HG03025 (cell line): Measurements from ENCODE around the gene ABCC1.

Experiments
- ATAC-seq: cut with Tn5 transposase; IDR thresholded peaks from one replicate; pipeline ENCODE4 v1.9.1; 2021; ENCODE audit warnings: mild to moderate bottlenecking, moderate library complexity; ENCODE audit not compliant: unreplicated experiment, low FRiP score

The ABCC1 gene

DNA sequence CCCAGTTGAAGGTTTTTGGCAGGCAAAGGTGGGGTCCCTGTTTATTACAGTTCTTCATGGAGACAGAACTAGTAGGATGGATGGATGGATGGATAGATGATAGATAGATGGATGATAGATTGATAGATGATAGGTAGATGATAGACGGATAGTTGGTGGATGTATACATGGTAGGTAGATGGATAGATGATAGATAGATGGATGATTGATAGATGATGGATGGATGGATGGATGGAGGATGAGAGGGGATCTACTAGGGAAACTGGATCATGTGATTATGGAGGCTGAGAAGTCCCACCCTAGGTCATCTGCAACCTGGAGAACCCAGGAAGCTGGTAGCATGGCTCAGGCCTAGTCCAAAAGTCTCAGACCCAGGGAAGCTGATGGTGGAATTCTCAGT is 88.6 kb downstream of the ABCC1 start:
- ATAC-seq, result no peak

DNA sequence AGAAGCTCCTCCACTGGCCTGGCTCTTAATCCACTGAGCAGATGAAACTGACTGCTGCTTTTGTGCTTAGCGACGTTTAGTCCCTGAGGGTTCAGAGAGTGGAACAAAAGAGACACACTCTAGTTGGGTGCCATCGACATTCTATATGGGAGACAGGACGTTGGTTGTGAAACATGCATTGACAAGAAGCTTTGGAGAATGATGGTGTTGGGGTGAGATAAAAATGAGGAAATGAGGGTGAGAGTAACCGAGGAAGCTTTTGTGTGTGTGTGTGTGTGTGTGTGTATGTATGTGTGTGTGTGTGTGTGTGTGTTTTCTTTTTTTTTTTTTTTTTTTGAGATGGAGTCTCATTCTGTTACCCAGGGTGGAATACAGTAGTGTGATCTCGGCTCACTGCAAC is 89.5 kb downstream of the ABCC1 start:
- no peak for ATAC-seq

DNA sequence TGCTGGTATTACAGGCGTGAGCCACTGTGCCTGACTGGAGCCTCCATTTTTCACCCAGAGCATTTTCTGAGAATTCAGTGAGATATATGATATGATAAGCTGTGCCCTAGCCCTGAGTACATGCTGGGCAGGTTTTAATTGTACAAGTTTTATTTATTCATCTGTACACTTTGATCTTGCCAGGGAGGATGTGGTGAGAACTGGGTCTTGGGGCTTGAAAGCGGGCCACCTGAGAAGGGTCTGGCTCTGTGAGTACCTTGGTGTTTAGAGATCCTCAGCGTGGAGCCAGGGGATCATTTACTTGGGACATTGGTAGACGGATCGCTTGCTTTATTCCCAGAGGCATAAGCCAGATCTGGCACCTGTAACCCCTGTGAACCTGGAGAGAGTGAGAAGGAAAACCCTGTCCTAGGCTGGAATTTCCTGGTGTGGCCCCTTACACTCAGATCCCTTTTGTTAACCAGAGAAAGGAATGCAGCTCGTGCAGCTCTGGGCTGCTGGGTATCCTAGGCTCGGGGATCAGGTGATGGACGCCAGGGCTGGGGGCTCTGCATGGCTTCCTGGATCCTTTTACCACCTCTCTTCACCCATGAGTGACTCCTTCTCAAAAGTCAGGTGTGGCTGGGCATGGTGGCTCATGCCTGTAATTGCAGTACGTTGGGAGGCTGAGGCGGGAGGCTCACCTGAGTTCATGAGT is 91.9 kb downstream of the ABCC1 start:
- ATAC-seq, result no peak

DNA sequence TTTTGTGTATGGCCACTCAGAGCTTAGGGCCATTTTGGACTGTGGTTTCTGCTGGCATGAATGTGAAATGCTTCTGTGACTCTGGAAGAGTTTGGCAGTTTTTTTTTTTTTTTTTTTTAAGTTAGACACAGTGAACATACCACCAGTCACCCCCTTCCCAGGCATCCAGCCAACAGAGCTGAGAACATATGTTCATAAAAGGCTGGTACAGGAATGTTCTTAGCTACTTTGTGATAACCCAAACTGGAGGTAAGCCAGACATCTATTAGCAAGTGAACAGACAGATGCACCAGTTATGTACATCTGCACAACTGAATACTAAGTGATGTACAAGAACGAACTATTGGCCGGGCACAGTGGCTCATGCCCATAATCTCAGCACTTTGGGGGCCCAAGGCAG is 92.7 kb downstream of the ABCC1 start:
- ATAC-seq, result no peak

DNA sequence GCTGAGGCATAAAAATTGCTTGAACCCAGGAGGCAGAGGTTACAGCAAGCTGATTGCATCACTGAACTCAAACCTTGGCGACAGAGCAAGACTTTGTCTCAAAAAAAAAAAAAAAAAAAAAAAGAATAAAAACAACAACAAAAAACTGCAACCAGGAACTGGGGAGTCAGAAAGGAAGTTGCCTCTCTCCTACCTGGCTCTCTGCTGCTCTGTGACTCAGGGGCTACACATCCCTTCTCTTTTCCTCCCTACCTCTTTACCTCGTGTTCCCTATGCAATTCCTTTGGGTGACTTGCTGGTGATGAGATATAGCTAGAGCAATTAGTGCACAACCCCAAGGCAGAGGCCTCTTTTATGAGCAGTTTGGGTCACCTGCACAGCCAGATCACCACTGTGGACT is 95.9 kb downstream of the ABCC1 start:
- ATAC-seq, result no peak

DNA sequence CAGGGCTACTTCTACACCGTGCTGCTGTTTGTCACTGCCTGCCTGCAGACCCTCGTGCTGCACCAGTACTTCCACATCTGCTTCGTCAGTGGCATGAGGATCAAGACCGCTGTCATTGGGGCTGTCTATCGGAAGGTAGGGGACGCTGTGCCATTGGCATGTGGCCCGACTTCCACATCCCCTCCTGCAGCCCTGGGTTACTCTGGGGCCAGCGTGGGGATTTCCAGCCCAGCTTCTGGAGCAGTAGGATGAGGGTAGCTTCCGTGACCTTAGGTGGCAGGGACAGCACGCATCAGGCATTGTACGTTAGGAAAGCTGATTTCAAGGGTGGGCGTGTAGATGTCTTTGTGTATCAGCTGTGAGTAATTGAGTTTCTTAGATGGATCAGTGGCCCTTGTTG is 96.5 kb downstream of the ABCC1 start:
- ATAC-seq, result no peak

DNA sequence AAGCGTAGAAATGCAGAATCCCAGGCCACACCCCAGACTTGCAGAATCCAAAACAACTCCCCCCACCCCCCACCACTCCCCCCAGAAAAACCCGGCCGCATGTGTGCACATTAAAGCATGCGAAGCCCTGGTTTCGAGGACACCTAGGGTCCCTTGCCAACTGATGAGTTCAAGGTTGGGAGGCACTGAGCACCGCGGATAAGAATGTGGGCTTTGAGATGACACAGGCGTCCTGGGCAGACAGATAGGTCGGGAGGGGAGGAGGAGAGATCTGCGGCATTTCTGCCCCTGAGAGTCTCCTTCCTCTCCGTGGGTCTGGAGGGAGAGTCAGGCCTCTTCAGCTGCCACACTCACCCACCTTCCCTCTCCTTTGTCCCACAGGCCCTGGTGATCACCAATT is 98.3 kb downstream of the ABCC1 start:
- no peak for ATAC-seq

DNA sequence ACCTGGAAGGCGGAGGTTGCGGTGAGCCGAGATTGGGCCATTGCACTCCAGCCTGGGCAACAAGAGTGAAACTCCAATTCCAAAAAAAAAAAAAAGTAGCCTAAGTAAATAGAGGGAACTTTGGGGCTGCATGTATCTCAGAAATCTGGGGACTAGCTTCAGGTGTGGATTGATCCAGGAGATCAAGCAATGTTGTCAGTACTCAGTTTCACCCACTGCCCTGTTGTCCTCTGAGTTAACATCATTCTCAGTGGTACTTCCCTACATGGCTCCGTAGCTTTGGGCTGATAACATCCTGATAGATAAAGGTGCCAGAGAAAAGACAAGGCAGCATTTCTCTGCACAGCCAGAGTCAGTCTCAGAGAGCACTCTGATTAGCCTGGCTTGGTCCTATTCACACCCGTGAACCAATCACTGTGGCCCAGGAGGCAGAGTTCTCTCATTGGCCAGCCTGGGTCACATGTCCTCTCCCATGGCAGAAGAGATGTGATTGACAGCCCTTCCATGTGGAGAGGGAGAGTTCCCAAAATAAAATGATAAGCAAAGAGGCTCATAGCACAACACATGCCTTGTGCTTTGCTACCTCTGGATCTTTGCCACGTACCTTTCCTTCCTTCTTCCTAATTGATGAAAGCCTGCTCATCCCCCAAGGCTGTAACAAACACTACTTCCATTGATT is 99.6 kb downstream of the ABCC1 start:
- ATAC-seq, result no peak

DNA sequence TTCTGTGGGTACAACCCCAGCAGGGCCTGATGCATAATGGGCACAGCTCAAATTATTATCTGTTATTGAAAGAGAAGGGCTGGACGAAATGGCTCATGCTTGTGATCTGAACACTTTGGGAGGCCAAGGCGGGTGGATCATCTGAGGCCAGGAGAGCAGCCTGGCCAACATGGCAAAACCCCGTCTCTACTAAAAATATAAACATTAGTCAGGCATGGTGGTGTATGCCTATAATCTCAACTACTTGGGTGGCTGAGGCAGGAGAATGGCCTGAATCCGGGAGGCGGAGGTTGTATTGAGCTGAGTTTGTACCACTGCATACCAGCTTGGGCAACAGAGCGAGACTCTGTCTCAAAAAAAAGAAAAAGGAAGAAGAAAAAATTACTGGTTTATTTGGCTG is 100.7 kb downstream of the ABCC1 start:
- no peak for ATAC-seq

DNA sequence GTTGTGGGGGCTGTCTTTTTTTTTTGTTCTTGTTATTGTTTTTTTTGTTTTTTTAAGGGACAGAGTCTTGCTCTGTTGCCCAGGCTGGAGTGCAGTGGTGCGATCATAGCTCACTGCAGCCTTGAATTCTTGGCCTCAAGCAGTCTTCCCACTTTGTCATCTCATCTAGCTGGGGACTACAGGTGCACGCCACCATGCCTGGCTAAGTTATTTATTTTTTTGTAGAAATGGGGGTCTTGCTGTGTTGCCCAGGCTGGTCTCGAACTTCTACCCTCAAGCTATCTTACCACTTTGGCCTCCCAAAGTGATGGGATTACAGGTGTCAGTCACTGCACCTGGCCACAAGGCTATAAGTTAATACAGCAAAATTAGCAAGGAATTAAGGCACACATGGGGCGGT is 101.7 kb downstream of the ABCC1 start:
- no peak for ATAC-seq

DNA sequence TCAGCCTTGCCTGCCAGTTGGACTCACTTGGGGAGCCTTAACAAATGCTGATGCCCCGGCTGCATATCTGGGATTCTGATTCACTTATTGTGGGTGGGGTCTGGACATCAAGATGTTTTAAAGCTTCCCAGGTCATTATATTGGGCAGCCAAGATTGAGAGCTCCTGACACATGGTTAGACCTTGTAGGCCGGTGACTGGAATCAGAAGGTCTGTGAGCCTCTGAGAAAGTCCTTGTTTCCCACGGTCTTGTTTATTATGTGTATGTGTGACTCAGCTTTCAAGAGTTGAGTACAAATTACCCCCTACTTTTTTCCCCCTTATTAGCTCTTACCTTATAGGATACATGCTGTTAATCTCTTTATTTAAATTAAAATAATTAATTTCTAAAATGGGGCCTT is 103.5 kb downstream of the ABCC1 start:
- no peak for ATAC-seq

DNA sequence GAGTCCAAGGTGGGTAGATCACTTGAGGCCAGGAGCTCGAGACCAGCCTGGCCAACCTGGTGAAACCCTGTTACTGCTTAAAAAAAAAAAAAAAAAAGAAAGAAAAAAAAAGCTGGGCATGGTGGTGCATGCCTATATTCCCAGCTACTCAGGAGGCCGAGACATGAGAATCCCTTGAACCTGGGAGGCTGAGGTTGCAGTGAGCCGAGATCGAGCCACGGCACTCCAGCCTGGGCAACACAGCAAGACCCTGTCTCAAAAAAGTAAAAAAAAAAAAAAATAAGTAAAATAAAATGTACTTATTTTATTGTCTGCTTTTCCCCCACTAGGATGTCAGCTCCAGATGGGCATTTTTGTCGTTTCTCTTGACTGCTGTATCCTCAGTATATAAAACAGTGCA is 107.7 kb downstream of the ABCC1 start:
- ATAC-seq, result no peak

DNA sequence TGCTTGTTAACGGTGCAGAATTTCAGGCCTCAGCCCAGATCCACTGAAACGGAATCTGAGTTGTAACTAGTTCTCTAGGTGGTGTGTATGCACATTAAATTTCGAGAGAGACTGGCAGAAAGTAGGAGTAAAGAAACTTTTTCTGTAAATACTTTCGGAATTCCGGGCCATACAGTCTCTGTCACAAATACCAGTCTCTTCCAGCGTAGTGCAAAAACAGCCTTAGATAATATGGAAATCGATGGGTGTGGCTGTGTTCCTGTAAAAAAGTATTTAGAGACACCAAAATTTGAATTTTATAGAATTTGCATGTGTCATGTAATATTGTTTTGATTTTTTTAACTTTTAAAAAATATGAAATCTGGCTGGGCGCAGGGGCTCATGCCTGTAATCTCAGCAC is 109.7 kb downstream of the ABCC1 start:
- no peak for ATAC-seq

DNA sequence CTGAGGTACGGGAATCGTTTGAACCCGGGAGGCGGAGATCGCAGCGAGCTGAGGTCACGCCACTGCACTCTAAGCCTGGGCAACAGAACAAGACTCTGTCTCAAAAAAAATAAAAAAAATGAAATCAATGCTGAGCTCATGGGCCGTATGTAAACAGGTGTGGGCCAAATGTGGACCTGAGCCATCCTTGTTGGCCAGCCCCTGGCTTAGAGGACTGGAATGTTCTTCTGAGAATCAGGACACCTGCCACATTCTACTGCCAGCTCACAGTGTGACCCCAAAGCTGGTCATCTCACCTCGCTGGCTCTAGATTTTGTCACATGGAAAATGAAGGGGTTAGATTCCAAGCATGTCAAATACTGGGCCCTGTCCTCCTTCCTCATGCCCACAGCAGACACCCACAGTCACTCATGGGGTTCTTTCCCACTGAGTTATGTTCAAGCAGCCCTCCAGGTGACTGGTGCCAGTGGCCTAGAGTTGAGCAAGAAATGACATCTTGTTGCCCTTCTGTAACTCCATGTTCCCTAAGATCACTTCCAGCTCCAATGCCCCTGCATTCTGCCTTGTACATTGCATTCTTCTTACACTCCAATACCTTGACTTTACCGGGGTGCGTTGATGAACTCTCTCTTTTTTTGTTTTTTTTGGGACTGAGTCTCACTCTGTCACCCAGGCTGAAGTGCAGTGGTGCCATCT is 110.6 kb downstream of the ABCC1 start:
- no peak for ATAC-seq

DNA sequence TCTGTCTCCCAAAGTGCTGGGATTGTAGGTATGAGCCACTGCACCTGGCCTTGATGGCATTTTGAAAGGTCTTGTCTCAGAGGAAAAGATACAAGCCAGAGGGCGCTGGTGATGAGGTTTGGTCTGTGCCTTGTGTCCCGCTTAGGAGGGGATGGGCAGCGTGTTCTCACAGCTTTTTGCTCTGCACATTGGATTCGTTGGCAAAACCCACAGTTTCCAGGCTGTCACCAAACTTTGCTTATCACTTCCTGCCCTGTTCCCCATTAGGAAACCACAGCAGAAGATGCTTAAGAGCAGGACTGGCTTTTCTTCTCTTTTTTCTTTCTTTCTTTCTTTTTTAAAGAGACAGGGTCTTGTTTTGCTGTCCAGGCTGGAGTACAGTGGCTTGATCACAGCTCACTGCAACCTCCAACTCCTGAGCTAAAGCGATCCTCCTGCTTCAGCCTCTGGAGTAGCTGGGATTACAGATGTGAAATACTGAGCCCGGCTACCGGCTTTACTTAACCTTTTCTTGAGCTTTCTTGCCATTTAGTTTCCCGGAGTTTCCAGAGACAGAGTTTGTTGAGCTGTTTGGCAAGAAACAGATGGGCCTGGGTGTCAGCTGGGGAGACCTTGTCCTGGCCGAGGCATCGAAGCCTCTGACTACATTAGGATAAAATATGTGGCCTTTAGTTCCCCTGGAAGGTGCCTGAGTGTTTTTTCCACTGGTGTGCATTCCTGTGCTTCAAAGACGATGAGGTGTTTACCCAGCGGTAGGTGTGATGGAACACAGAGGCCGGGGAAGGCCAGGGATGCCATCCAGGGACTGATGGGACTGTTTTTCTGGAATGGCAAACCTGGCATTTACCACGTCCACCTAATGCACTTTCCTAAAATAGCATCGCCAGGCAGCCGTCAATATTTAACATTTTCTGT is 112.9 kb downstream of the ABCC1 start:
- no peak for ATAC-seq

DNA sequence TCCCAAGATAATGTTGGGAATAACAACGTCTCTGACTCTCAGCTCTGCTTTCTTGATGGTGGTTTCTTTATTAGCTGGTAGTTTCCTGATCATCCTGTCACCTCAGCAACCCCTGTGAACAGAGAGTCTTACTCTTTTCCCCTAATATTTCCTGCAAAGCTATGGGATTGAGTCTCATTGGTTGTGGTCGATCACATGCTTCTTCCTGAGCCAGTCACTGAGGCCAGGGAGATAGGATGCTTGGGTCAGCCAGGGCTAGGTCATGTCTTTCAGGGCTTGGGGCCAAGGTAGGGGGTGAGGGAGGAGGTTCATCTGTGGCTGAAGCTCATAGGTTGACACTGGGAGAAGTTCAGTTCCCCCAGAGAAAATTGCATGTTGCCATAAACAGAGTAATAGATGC is 114.3 kb downstream of the ABCC1 start:
- ATAC-seq, result no peak

DNA sequence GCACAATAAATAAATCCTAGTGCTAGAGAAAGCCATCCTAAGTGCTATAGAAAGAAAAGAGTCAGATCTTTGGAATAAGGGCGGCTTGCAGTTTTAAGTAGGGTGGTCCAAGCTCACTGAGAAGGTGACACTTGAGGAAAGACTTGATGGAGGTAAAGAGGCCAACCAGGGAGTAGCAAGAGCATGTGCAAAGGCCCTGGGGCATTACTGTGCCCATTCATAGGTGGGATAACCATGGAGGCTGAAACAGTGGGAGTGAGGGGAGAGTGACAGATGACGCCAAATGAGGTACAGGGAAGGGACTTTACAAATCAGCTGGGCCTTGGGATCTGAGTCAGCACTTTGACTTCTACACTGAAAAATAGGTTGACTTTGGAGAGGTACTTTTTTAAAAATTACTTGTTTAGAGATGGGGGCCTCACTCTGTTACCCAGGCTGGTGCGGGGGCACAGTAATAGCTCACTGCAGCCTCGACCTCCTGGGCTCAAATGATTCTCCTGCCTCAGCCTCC is 115.5 kb downstream of the ABCC1 start:
- no peak for ATAC-seq

DNA sequence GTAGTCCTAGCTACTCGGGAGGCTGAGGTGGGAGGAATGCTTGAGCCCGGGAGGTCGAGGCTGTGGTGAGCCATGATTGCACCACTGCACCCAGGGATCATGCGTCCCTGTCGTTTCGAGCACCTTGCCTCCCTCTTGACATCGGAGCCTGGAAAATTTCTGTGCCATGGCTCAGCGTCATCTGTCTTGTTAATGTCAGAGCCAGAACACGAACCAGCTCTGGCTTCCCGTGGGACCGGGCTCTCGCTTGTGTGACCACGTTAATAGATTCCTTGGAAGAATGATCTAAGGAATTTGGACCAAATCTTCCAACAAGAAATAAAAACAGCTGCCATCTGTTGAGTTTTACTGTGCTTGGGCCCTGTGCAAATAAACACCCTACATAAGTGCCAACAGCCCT is 117.7 kb downstream of the ABCC1 start:
- ATAC-seq, result no peak

DNA sequence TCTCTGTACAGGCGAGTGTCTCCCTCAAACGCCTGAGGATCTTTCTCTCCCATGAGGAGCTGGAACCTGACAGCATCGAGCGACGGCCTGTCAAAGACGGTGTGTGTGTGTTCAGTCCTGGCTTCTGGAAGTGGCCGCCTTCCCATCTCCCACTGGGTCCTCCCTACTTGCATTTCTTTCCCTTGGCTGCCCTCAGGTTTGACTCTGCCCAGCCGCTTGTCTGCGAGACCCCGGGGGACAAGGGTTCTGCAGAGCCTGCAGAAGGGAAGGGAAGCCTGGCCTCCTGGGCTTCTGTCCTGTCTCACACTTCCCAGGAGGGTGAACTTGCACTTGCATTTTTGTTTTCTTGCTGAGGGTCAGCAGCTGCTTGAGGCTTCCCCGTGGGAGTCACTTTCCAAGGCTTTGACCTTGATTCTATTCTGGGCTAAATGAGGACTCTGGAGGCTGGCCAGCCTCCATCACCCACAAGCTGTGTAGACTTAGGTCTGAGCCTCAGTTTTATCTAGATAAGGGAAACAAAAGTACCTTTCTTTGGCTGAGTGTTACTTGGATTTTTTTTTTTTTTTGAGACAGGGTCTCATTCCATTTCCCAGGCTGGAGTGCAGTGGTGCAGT is 122.3 kb downstream of the ABCC1 start:
- ATAC-seq, result no peak

DNA sequence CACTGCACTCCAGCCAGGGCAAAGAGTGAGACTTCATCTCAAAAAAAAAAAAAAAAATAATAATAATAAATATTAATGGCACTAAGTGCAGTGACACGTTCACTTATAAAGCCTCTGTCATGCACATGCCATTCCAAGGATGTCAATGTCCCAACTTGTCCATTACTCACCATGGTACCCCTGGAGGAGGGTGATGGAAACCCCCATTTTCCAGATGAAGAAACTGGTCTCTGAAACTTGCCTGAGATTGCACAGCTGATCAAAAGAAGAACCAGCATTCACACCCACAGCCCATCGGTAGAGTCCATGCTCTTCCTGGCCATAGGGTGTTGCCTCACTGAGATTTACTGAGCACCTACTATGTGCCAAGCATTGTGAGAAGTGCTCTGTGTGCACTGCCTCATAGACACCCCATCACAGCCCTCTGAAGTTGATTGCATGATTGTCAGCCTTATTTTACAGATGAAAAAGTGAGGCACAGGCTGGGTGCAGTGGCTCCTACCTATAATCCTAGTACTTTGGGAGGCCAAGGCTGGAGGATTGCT is 123.7 kb downstream of the ABCC1 start:
- no peak for ATAC-seq
